Left lung (tissue), 10 donors: Measurements from ENCODE around the gene CCDC27. TPM values are rescaled to one million over a fixed set of nuclear protein-coding genes. Genes with fewer than 3 reads are reported as not detected.
A peak's percentile ranks its signal among the peaks of the same experiment; 100 is the strongest.

Source experiments
- ATAC-seq: fragments of 200-7000 bp; cut with Tn5 transposase; one replicate; pipeline ENCODE4 v1.9.1; 2020; ENCODE audit warnings: moderate library complexity
- DNase-seq, 4 donors: peaks; one replicate each; pipeline ENCODE4 v3.0.0-alpha.2; 2013 to 2020
- H3K27ac ChIP-seq, 2 donors: fragments of 200-600 bp; sonication (generic) in 1 of 2; one replicate each; pipeline versions ENCODE4 v1.5.0 to v1.8.0; 2020 to 2021
- H3K27me3 ChIP-seq, 2 donors: fragments of 200-600 bp; sonication (generic) in 1 of 2; one replicate each; pipeline versions ENCODE4 v1.5.0 to v1.8.0; 2020 to 2021
- H3K36me3 ChIP-seq, 2 donors: fragments of 200-600 bp; sonication (generic) in 1 of 2; one replicate each; pipeline versions ENCODE4 v1.5.0 to v1.8.0; 2020 to 2021
- H3K4me1 ChIP-seq, 2 donors: fragments of 200-600 bp; one replicate each; pipeline ENCODE4 v1.8.0; 2021
- H3K4me3 ChIP-seq, 2 donors: fragments of 200-600 bp; sonication (generic) in 1 of 2; one replicate each; pipeline versions ENCODE4 v1.5.0 to v1.8.0; 2020 to 2021; ENCODE audit warnings: mild to moderate bottlenecking in 1 of 2
- H3K9me3 ChIP-seq, 2 donors: fragments of 200-600 bp; sonication (generic) in 1 of 2; one replicate each; pipeline versions ENCODE4 v1.5.0 to v1.8.0; 2020 to 2021
- intact Hi-C, 2 donors: fragments of 100-400 bp; cut with DNase I; formaldehyde crosslinking; loops; one replicate each; pipeline versions ENCODE4 v1.11.2 to v1.14.2; 2022
- polyA plus RNA-seq, 6 donors: library from polyadenylated mRNA; unstranded; fragments of 120-200 nt; gene quantifications; one replicate each; pipeline ENCODE4 v1.2.1, GENCODE V29; 2013; ENCODE audit not compliant: insufficient read length in 6 of 6
- total RNA-seq, 2 donors: library from RNA; stranded (reverse); fragmentation: NEBNext Ultra II Directional; extraction: Animal tissue kit (Norgen Biotek cat#: 25700); gene quantifications; one replicate each; pipeline ENCODE4 v1.2.1, GENCODE V29; 2021
- TF ChIP-seq, protein P1 (sequence below), 2 donors: fragments of 200-600 bp; sonication (generic) in 1 of 2; IDR thresholded peaks; one replicate each; pipeline versions ENCODE4 v1.5.0 to v1.8.0; 2021; ENCODE audit warnings: antibody characterized with exemption in 2 of 2
- donor health status: DM: no; HTN: yes; CAD: no.
- donor health status: DM: no; HTN: no; CAD: no.

CCDC27 gene
- total and polyA plus RNA-seq, 8 donors: 0.17 to 0.31 (median 0.25) TPM; not detected in 2

DNA sequence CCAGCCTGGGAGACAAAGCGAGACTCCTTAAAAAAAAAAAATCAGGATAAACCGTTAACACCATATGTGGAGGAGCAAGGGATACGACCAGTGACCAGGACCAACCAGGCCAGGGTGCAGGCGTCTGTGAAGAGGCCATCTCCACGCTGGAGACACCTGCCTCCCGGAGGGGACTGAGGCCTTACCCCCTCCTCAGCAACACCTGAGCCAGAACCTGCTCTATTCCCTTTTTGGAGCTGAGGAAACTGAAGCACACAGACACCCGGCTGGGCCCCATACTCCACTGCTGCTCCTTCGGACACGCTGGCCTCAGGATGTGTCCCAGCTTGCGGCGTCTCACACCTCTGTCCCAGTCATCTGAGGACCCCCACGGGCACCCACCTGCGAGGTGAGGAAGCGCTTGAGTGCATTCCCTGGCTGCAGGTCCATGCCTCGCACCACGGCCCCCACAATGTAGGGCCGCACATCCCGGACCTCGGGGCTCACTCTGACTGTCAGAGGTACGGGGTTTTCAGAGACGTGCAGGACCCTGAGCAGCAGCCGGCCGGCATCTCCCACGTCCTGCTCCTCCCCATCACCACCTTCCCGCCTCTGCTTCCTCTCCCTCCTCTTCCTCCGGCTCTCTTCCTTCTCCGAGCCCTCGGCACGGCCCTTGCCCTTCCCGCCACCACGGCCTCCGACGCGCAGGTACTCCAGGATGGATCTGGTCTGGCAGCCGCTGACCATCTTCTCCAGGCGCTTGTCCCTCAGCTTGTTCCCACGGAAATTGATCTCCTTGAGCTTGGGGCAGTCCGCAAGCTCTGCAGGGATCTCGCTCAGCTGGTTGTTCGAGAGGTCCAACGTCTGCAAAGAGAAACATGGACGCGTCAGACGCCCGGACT lies 34.5 kb downstream of the CCDC27 start:
- peak in 1 of 4 donors; percentile 61 for DNase-seq
- H3K4me3 ChIP-seq: no peak overlapping the region
- no peaks in the 10 kb centered on the region for H3K9me3 ChIP-seq
- ATAC-seq: no peak
- H3K36me3 ChIP-seq: peaks cover 0 to 79% of the 10 kb centered on the region in 2 donors
- TF ChIP-seq, protein P1, sequence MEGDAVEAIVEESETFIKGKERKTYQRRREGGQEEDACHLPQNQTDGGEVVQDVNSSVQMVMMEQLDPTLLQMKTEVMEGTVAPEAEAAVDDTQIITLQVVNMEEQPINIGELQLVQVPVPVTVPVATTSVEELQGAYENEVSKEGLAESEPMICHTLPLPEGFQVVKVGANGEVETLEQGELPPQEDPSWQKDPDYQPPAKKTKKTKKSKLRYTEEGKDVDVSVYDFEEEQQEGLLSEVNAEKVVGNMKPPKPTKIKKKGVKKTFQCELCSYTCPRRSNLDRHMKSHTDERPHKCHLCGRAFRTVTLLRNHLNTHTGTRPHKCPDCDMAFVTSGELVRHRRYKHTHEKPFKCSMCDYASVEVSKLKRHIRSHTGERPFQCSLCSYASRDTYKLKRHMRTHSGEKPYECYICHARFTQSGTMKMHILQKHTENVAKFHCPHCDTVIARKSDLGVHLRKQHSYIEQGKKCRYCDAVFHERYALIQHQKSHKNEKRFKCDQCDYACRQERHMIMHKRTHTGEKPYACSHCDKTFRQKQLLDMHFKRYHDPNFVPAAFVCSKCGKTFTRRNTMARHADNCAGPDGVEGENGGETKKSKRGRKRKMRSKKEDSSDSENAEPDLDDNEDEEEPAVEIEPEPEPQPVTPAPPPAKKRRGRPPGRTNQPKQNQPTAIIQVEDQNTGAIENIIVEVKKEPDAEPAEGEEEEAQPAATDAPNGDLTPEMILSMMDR (IDR thresholded peaks at IDR 0.05): no peak
- intact Hi-C loops: no loop called here
- H3K27me3 ChIP-seq: no peaks in the 10 kb centered on the region
- H3K4me1 ChIP-seq: peaks cover 0 to 11% of the 10 kb centered on the region in 2 donors
- H3K27ac ChIP-seq: no peak overlapping the region

DNA sequence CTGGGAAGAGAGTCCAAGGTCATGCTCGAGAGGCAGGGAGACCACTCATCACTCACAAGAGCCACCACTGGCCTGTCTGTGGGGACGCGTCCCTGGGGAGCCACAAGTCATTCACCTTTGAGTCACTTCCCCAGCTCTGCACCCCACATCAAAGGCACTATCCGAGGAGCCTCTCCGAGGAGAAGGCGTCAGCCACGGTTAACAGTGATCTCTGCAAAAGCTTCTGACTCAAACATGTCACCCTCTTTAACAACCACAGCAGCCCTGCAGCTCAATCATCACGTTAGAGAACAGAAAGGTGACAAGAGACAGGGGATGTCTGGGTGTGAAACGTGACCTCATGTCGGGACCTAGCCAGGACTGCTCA lies 35.1 kb downstream of the CCDC27 start:
- TF ChIP-seq, protein P1 (IDR thresholded peaks at IDR 0.05): no peak
- no peaks in the 10 kb centered on the region for H3K9me3 ChIP-seq
- intact Hi-C loops: no loop called here
- no peak for ATAC-seq
- peaks cover 0 to 11% of the 10 kb centered on the region in 2 donors for H3K4me1 ChIP-seq
- no peak for DNase-seq
- no peaks in the 10 kb centered on the region for H3K27me3 ChIP-seq
- no peak overlapping the region for H3K4me3 ChIP-seq
- peaks cover 0 to 73% of the 10 kb centered on the region in 2 donors for H3K36me3 ChIP-seq
- H3K27ac ChIP-seq: no peak overlapping the region

DNA sequence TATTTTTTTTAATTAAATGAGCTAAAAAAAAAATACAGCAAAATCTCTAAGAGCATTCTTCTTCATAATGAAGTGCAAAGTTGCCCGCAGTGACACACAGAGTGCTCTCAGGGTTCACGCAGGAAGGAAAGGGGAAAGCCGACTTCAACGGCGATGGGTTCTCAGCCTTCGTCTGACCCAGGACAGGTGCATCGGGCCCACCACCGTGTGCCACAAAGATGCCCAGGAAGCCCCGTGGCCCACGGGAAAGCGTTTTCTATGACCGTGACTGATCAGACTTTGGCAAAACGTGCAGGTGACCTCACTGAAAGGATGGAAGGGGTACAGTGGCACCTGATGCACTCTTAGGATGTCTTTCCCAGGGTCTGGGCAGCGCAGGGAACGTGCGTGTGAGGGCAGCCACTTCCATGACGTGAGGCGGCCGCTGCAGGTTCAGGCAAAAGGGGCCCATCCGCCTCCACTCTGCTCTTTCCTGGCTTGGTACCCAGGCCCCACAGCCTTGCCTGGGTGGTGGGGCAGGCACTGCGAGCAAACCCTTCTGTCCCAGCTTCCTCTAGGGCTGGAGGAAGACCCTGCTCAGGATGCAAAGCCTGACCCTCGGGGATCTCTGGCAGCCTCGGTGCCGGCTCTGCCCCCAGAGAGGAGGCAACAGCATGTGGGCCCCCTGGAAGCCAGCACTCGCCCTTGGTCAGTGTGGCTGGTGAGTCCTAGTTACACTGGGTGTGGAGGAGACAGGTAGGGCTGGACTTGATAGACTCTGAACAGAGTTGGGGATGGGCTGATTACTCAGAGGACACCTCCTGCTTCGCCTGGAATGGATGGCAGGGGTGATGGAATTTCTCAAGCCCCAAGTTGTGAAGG lies 35.7 kb downstream of the CCDC27 start:
- no peak overlapping the region for H3K4me3 ChIP-seq
- intact Hi-C loops: no loop called here
- H3K36me3 ChIP-seq: peaks cover 0 to 67% of the 10 kb centered on the region in 2 donors
- H3K9me3 ChIP-seq: no peaks in the 10 kb centered on the region
- TF ChIP-seq, protein P1 (IDR thresholded peaks at IDR 0.05): no peak
- H3K27me3 ChIP-seq: no peaks in the 10 kb centered on the region
- H3K4me1 ChIP-seq: peaks cover 0 to 12% of the 10 kb centered on the region in 2 donors
- peak in 1 of 4 donors; percentile 60 for DNase-seq
- no peak for ATAC-seq
- no peak overlapping the region for H3K27ac ChIP-seq

DNA sequence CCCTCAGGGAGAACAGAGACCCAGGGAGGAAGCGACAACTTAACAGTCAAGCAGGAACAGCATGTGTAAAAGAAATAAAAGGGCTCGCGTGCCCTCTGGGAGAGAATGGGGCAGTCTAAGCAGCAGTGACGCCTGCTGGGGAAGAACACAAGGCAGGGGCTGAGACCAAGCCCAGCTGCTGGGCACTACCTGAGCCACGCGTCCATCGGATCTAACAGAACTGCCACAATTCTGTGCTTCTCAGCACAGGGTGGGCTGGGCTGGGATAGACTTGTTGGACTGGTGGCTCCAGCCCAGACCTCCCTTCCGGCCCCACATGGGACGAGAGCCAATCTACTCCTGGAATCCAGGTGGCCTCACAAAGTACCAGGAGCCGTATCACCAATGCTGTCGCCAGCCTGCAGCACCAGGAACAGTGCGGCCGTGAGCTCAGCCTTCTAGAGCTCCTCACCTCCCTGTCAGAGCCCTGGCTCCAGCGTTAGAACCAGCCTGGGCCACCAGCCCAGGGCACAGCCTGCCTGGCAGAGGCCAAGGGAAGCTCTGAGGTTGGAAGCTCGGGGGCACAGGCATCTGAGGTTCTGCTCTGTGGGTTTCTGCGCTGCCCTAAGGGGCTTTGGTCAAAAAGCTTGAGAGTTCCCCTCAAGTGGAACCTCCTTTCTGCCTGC lies 36.6 kb downstream of the CCDC27 start:
- peaks cover 0 to 57% of the 10 kb centered on the region in 2 donors for H3K36me3 ChIP-seq
- ATAC-seq: no peak

More for the DNA sequence above, 36.6 kb downstream of the CCDC27 start:
- TF ChIP-seq, protein P1 (IDR thresholded peaks at IDR 0.05): no peak
- DNase-seq: peak in 1 of 4 donors; percentile 58
- Histone ChIP-seq H3K27me3 (no peaks in the 10 kb centered on the region), H3K9me3 (no peaks in the 10 kb centered on the region), H3K4me1 (peaks cover 7 to 21% of the 10 kb centered on the region in 2 donors), H3K27ac (no peak overlapping the region), H3K4me3 (no peak overlapping the region)
- intact Hi-C loops: no loop called here
